Effector memory CD8-positive, alpha-beta T cell (primary cell): Measurements from ENCODE around the gene DVL1.
"Not testable (repeated sequence)": the region's sequence is repeated elsewhere in the genome, so short reads cannot be mapped to it uniquely, and the experiment has no call there.

Experiments used
- ATAC-seq: fragments of 150-1000 bp; cut with Tn5 transposase; replicated peaks from 2 replicates; pipeline ENCODE4 v1.10.0; 2021; ENCODE audit warnings: mild to moderate bottlenecking, moderate library complexity
- DNase-seq, 3 experiments: peaks; one replicate each; pipeline ENCODE4 v3.0.0; 2021
- H3K27ac Mint-ChIP-seq, 2 donors: one replicate each; pipeline ENCODE4 v1.8.0; 2022; ENCODE audit warnings: mild to moderate bottlenecking in 2 of 2, mixed read lengths in 2 of 2, moderate library complexity in 2 of 2
- H3K27me3 Mint-ChIP-seq, 2 donors: one replicate each; pipeline ENCODE4 v1.8.0; 2022; ENCODE audit warnings: mixed read lengths in 2 of 2
- H3K36me3 Mint-ChIP-seq: one replicate; pipeline ENCODE4 v1.8.0; 2022; ENCODE audit warnings: mild to moderate bottlenecking, moderate library complexity, mixed read lengths; ENCODE audit not compliant: insufficient read depth
- H3K4me1 Mint-ChIP-seq, 2 donors: one replicate each; pipeline ENCODE4 v1.8.0; 2022; ENCODE audit warnings: low read depth in 2 of 2, mixed read lengths in 2 of 2
- H3K4me3 Mint-ChIP-seq, 2 donors: one replicate each; pipeline ENCODE4 v1.8.0; 2022; ENCODE audit warnings: mild to moderate bottlenecking in 2 of 2, mixed read lengths in 2 of 2, moderate library complexity in 2 of 2
- H3K9me3 Mint-ChIP-seq, 2 donors: one replicate each; pipeline ENCODE4 v1.8.0; 2022; ENCODE audit warnings: mixed read lengths in 2 of 2
- total RNA-seq, 9 experiments: gene quantifications; one replicate each; lab custom pipeline; 2026; lab: John Stamatoyannopoulos, UW

Gene DVL1
- 37.4 to 118 (median 84.0) reads per million in 9 experiments for total RNA-seq

DNA sequence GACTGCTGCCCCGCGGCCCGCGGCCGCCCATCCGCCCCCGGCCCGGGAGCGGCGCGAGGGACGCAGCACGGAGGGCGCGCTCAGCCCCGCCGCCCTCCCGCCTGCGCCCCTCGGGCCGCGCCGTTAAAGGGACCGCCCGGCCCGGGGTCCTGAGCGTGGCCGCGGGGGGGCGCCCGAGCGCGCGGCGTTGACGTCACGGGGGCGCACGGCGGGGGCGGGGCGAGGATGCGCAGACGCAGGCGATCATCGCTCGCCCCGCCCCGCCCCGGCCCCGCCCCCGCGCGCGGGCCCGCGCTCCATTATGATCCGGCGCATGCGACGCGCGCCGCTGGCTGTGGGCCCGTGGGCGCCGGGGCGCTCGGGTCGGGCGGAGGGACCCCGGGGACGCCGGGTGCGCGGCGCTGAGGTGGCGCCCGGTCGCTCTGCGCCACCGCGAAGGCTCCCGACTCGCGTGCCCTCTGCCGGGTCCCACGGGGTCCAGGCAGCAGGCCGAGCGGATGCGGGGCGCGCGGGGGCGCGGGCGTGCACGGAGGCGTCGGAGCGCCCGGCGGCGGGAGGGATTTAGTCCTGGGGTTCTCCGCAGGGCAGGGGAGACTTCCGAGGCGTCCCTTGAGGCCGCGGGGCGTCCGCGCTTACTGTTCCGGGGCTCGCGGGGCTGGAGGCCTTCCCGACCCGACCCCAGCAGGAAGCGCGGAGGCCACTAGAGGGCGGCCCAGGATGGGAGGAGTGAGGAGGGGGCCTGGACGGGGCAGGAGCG lies at the start of gene DVL1:
Gene DVL1, minus strand, starts transcription at position 163 of the 757 bp plus-strand sequence. CDS start 353 bp downstream, outside the sequence.
- ATAC-seq (peak; percentile 82), DNase-seq (peak; percentile 64 to 75 (median 69))
- Mint-ChIP-seq H3K27ac (peak within 1 kb of the TSS in 1 of 2 donors; percentile 6), H3K9me3 (no peaks in the 10 kb centered on the region), H3K27me3 (peaks cover 9 to 26% of the 10 kb centered on the region in 2 donors), H3K36me3 (peaks cover 9% of the 10 kb centered on the region), H3K4me1 (peaks cover 8 to 13% of the 10 kb centered on the region in 2 donors), H3K4me3 (peak within 1 kb of the TSS; percentile 63 to 71)

DNA sequence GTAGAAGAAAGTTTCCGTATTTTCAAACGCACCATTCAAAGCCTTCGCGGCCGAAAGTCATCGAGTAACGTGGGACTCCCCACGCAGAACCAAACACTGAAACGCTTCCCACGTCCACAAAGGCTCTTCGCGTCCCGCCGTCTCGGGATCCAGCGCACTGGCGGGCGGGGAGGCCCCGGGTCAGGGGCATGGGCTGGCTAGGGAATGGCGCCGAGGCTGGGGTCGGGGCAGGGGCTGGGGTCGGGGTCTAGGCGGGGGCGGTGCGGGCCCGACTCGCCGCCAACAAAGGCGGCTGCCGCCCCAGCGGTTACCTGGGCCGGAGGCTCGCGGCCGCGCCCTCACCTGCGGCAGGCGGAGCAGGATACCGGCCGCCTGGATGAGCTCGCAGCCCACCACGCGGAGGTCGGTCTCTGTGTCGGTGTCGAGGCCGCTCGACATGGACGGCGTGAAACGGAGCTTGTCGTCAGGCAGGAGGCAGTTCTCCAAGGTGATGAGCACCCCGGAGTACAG lies 49.5 kb upstream of the DVL1 start:
- no peaks in the 10 kb centered on the region for H3K9me3 Mint-ChIP-seq
- peaks cover 37 to 42% of the 10 kb centered on the region in 2 donors for H3K4me1 Mint-ChIP-seq
- H3K27me3 Mint-ChIP-seq = no peaks in the 10 kb centered on the region
- ATAC-seq (peak; percentile 5), DNase-seq (no peak)
- peak overlapping the region; percentile 87 to 88 for H3K4me3 Mint-ChIP-seq
- H3K36me3 Mint-ChIP-seq = peaks cover 95% of the 10 kb centered on the region
- H3K27ac Mint-ChIP-seq = peak overlapping the region; percentile 93 to 94

DNA sequence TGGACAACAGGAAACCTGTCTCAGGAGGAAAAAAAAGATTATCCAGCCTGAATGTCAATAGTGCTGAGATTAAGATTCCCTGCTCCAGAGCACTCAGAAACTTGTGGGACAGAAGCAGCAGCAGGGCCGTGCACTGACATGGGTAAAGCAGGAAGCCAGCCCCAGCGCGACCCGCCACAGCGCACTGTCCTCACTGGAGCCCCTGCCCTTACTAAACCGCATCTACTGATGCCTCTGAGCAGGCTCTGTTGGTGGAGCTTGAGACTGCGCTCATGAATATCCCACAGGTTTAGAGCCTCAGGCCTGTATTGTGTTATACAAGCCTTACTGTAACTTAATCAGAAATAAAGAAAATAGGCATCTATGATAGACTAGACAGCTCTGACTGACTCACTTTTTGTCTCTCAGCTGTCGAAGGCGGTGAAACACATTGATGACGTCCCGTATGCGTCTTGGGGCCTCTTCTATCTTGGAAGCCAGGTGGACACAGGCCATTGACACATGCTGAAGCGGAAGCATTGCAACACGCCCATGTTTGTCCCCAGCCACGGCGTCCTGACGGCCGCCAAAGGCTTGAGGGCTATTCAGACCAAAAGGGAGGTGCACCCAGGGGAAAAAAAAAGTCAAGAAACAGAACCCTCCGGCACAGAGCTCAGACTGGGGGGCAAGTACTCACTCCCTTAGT lies 48.8 kb upstream of the DVL1 start:
- DNase-seq (no peak), ATAC-seq (no peak)
- Mint-ChIP-seq H3K27me3 (no peaks in the 10 kb centered on the region), H3K4me1 (peaks cover 34 to 40% of the 10 kb centered on the region in 2 donors), H3K4me3 (peak overlapping the region; percentile 87 to 88), H3K36me3 (peaks cover 94% of the 10 kb centered on the region), H3K27ac (peak overlapping the region; percentile 83 to 93), H3K9me3 (no peaks in the 10 kb centered on the region)

DNA sequence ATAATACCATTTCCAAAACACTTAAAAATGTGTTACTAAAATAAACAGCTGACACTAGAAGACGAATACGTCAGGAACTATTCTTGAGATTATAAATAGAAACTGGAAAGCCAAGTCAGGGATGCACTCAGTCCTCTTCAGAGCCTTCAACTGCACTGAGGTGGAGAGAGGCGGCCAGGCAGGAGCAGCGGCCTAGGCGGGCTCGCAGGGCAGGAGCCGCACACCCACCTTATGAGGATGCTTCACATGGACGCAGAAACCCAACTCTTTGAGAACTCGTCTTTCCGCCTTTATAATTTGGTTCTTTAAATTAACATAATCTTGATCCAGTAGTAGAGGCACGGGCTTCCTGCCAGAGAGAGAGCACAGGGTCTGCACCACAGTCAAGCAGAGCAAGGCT lies 45.9 kb upstream of the DVL1 start:
- H3K4me1 Mint-ChIP-seq = peaks cover 22 to 23% of the 10 kb centered on the region in 2 donors
- ATAC-seq (no peak), DNase-seq (no peak)
- peak overlapping the region in 1 of 2 donors; percentile 76 for H3K27ac Mint-ChIP-seq
- no peak overlapping the region for H3K4me3 Mint-ChIP-seq
- H3K36me3 Mint-ChIP-seq = peaks cover 94% of the 10 kb centered on the region
- H3K9me3 Mint-ChIP-seq = no peaks in the 10 kb centered on the region
- no peaks in the 10 kb centered on the region for H3K27me3 Mint-ChIP-seq

DNA sequence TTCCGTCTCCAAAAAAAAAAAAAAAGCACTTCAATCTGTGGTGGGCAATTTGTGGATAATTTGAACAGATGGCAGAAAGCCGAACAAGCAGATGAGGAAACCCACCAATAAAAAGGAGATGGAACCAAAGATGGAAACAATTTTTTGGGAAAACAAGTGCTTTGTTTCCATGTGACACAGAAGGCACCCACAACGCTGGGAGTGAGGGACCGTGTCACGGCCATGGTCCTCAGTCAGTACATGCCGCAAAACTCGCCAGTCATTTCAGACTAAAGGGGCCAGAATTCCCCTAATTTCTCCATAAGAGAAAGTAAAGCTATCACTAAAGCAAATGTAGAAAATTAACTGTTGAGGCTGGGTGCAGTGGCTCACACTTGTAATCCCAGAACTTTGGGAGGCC lies 44.9 kb upstream of the DVL1 start:
- no peaks in the 10 kb centered on the region for H3K9me3 Mint-ChIP-seq
- peak overlapping the region in 1 of 2 donors; percentile 32 for H3K27ac Mint-ChIP-seq
- ATAC-seq (no peak), DNase-seq (no peak)
- peaks cover 13 to 16% of the 10 kb centered on the region in 2 donors for H3K4me1 Mint-ChIP-seq
- H3K36me3 Mint-ChIP-seq = peaks cover 94% of the 10 kb centered on the region
- H3K27me3 Mint-ChIP-seq = no peaks in the 10 kb centered on the region
- H3K4me3 Mint-ChIP-seq = no peak overlapping the region

DNA sequence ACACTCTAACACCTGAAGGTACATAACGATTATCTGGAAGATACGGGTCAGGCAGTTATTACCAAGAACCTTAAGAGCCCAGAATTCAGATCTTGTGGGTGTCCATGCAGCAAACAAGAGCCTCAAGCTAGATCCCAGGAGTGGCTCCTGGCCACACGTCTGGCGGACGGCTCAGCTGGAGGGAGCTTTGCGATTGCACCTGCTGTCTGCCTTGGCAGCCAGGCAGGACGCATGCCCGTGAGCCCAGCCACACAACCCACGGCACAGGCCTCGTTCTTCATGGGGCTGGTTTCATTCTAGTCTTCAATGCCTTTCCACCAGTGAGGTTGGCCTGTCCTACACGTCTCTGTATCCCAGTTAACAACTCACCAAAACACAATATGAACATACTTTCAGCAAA lies 44.2 kb upstream of the DVL1 start:
- Mint-ChIP-seq H3K36me3 (peaks cover 97% of the 10 kb centered on the region), H3K4me1 (peaks cover 13 to 16% of the 10 kb centered on the region in 2 donors), H3K27ac (peak overlapping the region in 1 of 2 donors; percentile 32), H3K4me3 (no peak overlapping the region), H3K9me3 (no peaks in the 10 kb centered on the region), H3K27me3 (no peaks in the 10 kb centered on the region)
- ATAC-seq = no peak
- no peak for DNase-seq

DNA sequence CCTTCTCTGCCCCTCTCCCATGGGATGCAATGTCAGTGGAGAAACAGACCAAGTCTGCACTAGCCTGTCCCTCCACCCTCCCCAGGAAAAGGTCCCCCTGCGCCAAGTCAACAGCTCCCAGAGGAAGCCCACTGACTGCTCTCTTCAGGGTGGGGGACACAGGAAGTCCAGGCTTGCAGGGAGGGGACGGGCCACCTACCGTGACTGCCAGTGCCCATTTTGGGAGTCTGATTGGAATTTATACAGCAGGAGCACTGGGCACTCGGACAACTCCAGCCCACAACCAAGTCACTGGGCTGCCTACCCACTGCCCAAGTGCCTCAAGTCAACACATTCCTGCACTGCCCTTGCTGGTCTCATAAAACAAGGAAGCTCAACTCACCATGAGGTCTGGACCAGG lies 43.8 kb upstream of the DVL1 start:
- H3K9me3 Mint-ChIP-seq = no peaks in the 10 kb centered on the region
- no peak overlapping the region for H3K4me3 Mint-ChIP-seq
- H3K27ac Mint-ChIP-seq = no peak overlapping the region
- H3K36me3 Mint-ChIP-seq = peaks cover 97% of the 10 kb centered on the region
- ATAC-seq (no peak), DNase-seq (no peak)
- H3K27me3 Mint-ChIP-seq = no peaks in the 10 kb centered on the region
- peaks cover 10 to 14% of the 10 kb centered on the region in 2 donors for H3K4me1 Mint-ChIP-seq

DNA sequence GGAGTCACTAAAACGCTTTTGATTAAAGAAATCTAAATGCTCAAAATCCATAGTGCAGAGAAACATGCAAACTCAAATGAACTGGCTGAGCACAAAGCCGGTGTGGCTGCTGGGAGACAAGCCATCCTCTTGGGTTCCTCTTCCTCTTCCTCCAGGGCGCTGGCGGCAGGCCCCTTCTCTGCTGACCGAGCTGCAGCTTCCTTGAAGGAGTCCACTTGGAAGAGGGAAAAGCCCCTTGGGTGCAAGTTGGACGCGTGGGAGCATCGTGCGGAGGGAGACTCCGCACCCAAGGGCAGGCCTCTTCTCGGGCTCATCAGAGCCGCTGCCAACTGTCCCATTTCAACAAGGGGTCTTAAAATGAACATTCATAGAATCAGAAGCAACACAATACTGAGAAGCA lies 42.0 kb upstream of the DVL1 start:
- DNase-seq (no peak), ATAC-seq (no peak)
- H3K4me1 Mint-ChIP-seq = peaks cover 8 to 11% of the 10 kb centered on the region in 2 donors
- peaks cover 97% of the 10 kb centered on the region for H3K36me3 Mint-ChIP-seq
- no peaks in the 10 kb centered on the region for H3K27me3 Mint-ChIP-seq
- H3K4me3 Mint-ChIP-seq = no peak overlapping the region
- H3K27ac Mint-ChIP-seq = no peak overlapping the region
- H3K9me3 Mint-ChIP-seq = no peaks in the 10 kb centered on the region

DNA sequence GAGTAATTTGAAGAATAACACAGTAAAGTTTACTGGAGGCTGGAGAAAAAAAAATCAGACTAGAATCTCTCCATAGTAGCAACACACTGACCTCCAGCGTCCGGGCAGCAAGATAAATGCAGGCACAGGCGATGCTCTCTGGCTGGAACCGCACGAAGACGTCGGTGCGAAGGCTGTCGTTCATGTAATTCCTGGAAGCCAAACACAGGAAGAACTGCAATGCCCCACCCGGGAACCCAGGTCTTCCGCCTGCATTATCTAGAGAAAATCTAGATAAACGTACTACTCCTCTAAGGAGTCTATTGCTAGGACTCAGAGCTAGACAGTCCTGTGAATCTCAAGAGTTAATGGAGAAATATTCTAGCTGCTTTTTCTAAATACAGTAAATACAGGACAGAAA lies 41.5 kb upstream of the DVL1 start:
- Mint-ChIP-seq H3K4me3 (no peak overlapping the region), H3K36me3 (peaks cover 98% of the 10 kb centered on the region)

DNA sequence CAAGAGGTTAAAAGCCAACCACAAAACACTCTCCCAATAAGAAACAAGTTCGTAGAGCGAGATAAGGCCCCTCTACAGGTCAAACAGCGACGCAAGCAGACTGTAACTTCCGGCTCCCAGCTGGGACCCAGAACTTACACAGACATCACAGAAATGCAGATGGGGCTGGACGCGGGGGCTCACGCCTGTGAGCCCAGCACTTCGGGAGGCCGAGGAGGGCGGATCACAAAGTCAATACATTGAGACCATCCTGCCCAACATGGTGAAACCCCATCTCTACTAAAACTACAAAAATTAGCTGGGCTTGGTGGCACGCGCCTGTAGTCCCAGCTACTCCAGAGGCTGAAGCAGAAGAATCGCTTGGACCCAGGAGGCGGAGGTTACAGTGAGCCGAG lies 38.9 kb upstream of the DVL1 start:
- no peaks in the 10 kb centered on the region for H3K9me3 Mint-ChIP-seq
- ATAC-seq (no peak), DNase-seq (no peak)
- peaks cover 75% of the 10 kb centered on the region for H3K36me3 Mint-ChIP-seq
- H3K27ac Mint-ChIP-seq = peak overlapping the region in 1 of 2 donors; percentile 38
- peaks cover 0 to 2% of the 10 kb centered on the region in 2 donors for H3K4me1 Mint-ChIP-seq
- no peaks in the 10 kb centered on the region for H3K27me3 Mint-ChIP-seq
- H3K4me3 Mint-ChIP-seq = no peak overlapping the region

More for the DNA sequence above, 41.5 kb upstream of the DVL1 start:
- Mint-ChIP-seq H3K4me1 (peaks cover 6 to 9% of the 10 kb centered on the region in 2 donors), H3K27me3 (no peaks in the 10 kb centered on the region), H3K27ac (no peak overlapping the region), H3K9me3 (no peaks in the 10 kb centered on the region)
- ATAC-seq (no peak), DNase-seq (no peak)

DNA sequence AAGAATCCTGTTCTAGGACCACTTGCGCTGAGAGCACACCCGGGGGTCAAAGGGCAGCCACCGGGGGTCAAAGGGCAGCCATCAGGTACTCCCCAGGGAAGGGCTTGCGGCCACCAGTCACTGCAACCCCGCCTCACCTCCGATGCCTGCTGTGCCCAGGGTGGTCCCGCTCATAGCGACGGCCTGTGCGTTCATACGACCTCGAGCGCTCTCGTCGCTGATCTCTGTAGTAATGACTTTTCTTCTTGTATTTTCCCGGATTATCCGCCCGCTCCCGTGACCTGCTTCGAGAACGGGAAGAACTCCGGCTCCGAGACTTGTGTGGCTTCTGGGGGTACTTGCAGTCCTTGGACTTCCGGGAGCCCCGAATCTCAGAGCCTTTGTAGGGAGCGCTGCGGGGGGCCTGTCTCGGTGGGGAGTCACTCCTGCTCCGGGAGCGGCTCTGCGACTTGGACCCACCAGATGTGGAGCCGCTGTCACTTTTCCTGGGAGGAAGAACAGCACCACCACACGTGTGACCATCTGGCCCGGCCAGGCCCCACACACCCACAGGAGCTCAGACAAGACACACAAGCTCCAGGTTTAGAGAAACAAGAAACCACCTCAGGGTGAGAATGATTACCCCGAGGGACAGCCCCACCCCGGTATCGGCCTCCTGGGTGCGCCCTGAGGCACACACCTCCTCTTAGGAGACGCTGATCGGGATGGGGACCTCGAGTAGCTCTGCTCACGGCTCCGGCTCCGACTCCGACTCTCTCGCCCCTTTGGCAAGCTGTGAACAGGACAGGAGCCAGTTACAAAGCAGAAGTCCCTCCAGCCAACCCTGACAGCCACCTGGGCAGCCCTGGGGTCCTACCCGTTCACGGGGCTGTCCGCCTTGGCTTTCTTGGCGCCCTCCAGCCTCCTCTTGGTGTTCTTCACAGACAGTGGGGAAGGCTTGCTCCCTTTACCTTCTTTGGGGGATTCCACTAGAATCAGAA lies 38.2 kb upstream of the DVL1 start:
- no peak for DNase-seq
- no peaks in the 10 kb centered on the region for H3K9me3 Mint-ChIP-seq
- no peak overlapping the region for H3K4me3 Mint-ChIP-seq
- no peaks in the 10 kb centered on the region for H3K27me3 Mint-ChIP-seq
- ATAC-seq = no peak
- peaks cover 69% of the 10 kb centered on the region for H3K36me3 Mint-ChIP-seq
- H3K4me1 Mint-ChIP-seq = peaks cover 0 to under 1% of the 10 kb centered on the region in 2 donors
- no peak overlapping the region for H3K27ac Mint-ChIP-seq

DNA sequence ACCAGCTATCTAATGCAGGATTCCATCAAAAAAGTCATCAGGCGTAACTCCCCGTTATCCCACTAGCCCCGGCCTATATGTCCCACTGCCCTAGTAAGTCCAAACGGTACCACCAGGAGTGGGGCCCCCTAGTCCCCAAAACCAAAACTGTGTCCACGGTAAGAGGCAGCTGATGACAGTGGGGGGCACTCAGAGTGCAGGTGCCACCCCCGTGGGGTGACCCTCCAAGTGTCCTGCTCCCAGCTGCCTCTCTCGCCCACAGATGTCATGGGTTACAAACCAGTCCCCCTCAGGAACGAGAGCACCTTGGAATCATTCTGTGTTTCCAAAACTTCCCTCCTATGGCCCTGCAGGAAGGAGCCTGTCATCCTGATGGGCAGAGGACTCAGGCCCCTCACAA lies 36.7 kb upstream of the DVL1 start:
- peak overlapping the region; percentile 6 to 25 for H3K27ac Mint-ChIP-seq
- no peak for DNase-seq

DNA sequence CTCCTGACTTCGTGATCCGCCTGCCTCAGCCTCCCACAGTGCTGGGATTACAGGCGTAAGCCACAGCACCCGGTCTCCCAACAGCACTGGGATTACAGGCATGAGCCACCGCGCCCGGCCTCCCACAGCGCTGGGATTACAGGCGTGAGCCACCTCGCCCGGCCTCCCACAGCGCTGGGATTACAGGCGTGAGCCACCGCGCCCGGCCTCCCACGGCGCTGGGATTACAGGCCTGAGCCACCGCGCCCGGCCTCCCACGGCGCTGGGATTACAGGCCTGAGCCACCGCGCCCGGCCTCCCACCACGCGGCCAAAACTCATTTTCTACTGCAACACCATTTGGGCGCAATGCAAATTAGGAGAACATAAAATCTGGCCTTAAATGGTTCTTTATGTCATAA lies 36.1 kb upstream of the DVL1 start:
- Mint-ChIP-seq H3K27ac (peak overlapping the region in 1 of 2 donors; percentile 74), H3K36me3 (peaks cover 48% of the 10 kb centered on the region)
- H3K4me3 Mint-ChIP-seq, H3K4me1 Mint-ChIP-seq, ATAC-seq, H3K27me3 Mint-ChIP-seq, H3K9me3 Mint-ChIP-seq, DNase-seq: not testable (repeated sequence)

More for the DNA sequence above, 36.7 kb upstream of the DVL1 start:
- no peak overlapping the region for H3K4me3 Mint-ChIP-seq
- H3K9me3 Mint-ChIP-seq = no peaks in the 10 kb centered on the region
- H3K36me3 Mint-ChIP-seq = peaks cover 54% of the 10 kb centered on the region
- H3K27me3 Mint-ChIP-seq = no peaks in the 10 kb centered on the region
- H3K4me1 Mint-ChIP-seq = no peaks in the 10 kb centered on the region
- no peak for ATAC-seq
